OCI-LY1 (cell line): Measurements from ENCODE around the gene CD86.

ENCODE experiments used
- H2AFZ ChIP-seq: fragments of 200-600 bp; sonication (generic), shearing (Covaris generic); 2 replicates; pipeline ENCODE4 v1.6.0; 2014; ENCODE audit warnings: antibody characterized with exemption, mild to moderate bottlenecking, low read length
- H3F3A ChIP-seq: fragments of 200-600 bp; sonication (generic), shearing (Covaris generic); 2 replicates; pipeline ENCODE4 v1.6.0; 2014; ENCODE audit warnings: mild to moderate bottlenecking, antibody characterized with exemption, low read length, moderate library complexity; ENCODE audit not compliant: insufficient read depth
- H3K27ac ChIP-seq: fragments of 200-600 bp; sonication (generic); 2 replicates; pipeline ENCODE4 v1.5.1; 2014; ENCODE audit warnings: low read length, mixed run types, mild to moderate bottlenecking, low read depth; ENCODE audit not compliant: poor library complexity, severe bottlenecking
- H3K27me3 ChIP-seq: fragments of 200-600 bp; sonication (generic); 2 replicates; pipeline ENCODE4 v1.6.0; 2014; ENCODE audit warnings: antibody characterized with exemption, mild to moderate bottlenecking, low read length, moderate library complexity; ENCODE audit not compliant: insufficient read depth
- H3K36me3 ChIP-seq: fragments of 200-600 bp; sonication (generic); 2 replicates; pipeline ENCODE4 v1.6.1; 2014; ENCODE audit warnings: mild to moderate bottlenecking, antibody characterized with exemption, low read length, moderate library complexity, mixed read lengths; ENCODE audit not compliant: insufficient read depth
- H3K4me1 ChIP-seq: fragments of 200-600 bp; sonication (generic); 2 replicates; pipeline ENCODE4 v1.5.1; 2014; ENCODE audit warnings: mild to moderate bottlenecking, low read length, moderate library complexity; ENCODE audit not compliant: insufficient read depth, severe bottlenecking
- H3K4me2 ChIP-seq: fragments of 200-600 bp; sonication (generic), shearing (Covaris generic); 2 replicates; pipeline ENCODE4 v1.6.1; 2014; ENCODE audit warnings: low read length
- H3K4me3 ChIP-seq: fragments of 200-600 bp; sonication (generic); 2 replicates; pipeline ENCODE4 v1.5.1; 2014; ENCODE audit warnings: low read length, low read depth, mild to moderate bottlenecking, mixed read lengths; ENCODE audit not compliant: poor library complexity, severe bottlenecking
- H3K79me2 ChIP-seq: fragments of 200-600 bp; shearing (Covaris generic); 2 replicates; pipeline ENCODE4 v1.6.1; 2016; ENCODE audit warnings: mixed run types, low read length, mixed read lengths; ENCODE audit not compliant: insufficient read depth
- H3K9ac ChIP-seq: fragments of 200-600 bp; sonication (generic), shearing (Covaris generic); 2 replicates; pipeline ENCODE4 v1.6.1; 2014; ENCODE audit warnings: mild to moderate bottlenecking, low read length, mixed read lengths
- H3K9me2 ChIP-seq: fragments of 200-600 bp; sonication (generic), shearing (Covaris generic); 2 replicates; pipeline ENCODE4 v1.6.1; 2014; ENCODE audit warnings: low read depth, mild to moderate bottlenecking, low read length, mixed read lengths
- H3K9me3 ChIP-seq: fragments of 200-600 bp; shearing (Covaris generic); 2 replicates; pipeline ENCODE4 v1.6.1; 2014; ENCODE audit warnings: low read length, mixed read lengths
- H4K20me1 ChIP-seq: fragments of 200-600 bp; sonication (generic), shearing (Covaris generic); 2 replicates; pipeline ENCODE4 v1.6.0; 2016; ENCODE audit warnings: mild to moderate bottlenecking, low read length; ENCODE audit not compliant: insufficient read depth
- EZH2 ChIP-seq: fragments of 200-600 bp; sonication (generic), shearing (Covaris generic); IDR thresholded peaks from 2 replicates; pipeline ENCODE4 v1.8.0; 2017; ENCODE audit warnings: borderline replicate concordance, mixed run types, mild to moderate bottlenecking, antibody characterized with exemption, low read length, moderate library complexity, mixed read lengths
- TF ChIP-seq, protein P1 (sequence below): fragments of 200-600 bp; sonication (generic), shearing (Covaris generic); IDR thresholded peaks from 2 replicates; pipeline ENCODE4 v1.5.1; 2017; ENCODE audit warnings: mild to moderate bottlenecking, antibody characterized with exemption, low read length, moderate library complexity, mixed read lengths

Gene CD86

GRCh38 chr3:122060040-122060698 is 5.0 kb downstream of the CD86 start:
- Histone ChIP-seq H3K4me2 (no peak overlapping the region), H3K4me3 (no peak overlapping the region), H3K4me1 (peaks cover 73% of the 10 kb centered on the region), H3K79me2 (peaks cover 49% of the 10 kb centered on the region), H2AFZ (no peak overlapping the region), H3F3A (no peaks in the 10 kb centered on the region), H3K27ac (peak overlapping the region; percentile 25), H3K36me3 (0 out of 2 replicates have a peak, but pooled peaks cover 3% of the 10 kb centered on the region), H3K9ac (no peak overlapping the region), H3K9me3 (no peaks in the 10 kb centered on the region), H3K27me3 (no peaks in the 10 kb centered on the region), H3K9me2 (no peaks in the 10 kb centered on the region), H4K20me1 (no peaks in the 10 kb centered on the region)
- TF ChIP-seq, protein P1, sequence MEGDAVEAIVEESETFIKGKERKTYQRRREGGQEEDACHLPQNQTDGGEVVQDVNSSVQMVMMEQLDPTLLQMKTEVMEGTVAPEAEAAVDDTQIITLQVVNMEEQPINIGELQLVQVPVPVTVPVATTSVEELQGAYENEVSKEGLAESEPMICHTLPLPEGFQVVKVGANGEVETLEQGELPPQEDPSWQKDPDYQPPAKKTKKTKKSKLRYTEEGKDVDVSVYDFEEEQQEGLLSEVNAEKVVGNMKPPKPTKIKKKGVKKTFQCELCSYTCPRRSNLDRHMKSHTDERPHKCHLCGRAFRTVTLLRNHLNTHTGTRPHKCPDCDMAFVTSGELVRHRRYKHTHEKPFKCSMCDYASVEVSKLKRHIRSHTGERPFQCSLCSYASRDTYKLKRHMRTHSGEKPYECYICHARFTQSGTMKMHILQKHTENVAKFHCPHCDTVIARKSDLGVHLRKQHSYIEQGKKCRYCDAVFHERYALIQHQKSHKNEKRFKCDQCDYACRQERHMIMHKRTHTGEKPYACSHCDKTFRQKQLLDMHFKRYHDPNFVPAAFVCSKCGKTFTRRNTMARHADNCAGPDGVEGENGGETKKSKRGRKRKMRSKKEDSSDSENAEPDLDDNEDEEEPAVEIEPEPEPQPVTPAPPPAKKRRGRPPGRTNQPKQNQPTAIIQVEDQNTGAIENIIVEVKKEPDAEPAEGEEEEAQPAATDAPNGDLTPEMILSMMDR = no peak
- TF ChIP-seq EZH2 = no peak

DNA sequence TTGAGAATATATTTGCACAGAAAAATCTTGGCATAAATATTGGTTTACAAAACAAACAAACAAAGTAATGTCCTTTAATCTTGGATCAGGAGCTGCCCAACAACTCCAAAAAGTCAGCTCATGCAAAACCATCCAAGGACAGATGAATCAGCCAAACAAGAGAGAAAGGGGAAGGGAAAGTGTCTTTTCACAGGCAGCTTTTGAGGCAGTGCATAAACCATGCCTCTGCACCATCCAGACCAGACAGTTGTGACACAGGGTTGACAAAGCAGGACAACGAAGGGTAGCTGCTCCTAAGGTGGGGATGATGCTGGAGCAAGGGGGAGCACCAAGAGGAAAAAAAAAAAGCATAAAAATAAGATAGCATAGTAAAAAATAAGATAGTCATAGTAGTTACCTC is 8.7 kb downstream of the CD86 start:
- TF ChIP-seq, protein P1 = no peak
- no peak for TF ChIP-seq EZH2
- H2AFZ ChIP-seq = no peak overlapping the region
- H3K36me3 ChIP-seq = no peaks in the 10 kb centered on the region
- peak overlapping the region; percentile 15 for H3K4me3 ChIP-seq
- no peaks in the 10 kb centered on the region for H4K20me1 ChIP-seq
- H3K27me3 ChIP-seq = no peaks in the 10 kb centered on the region
- H3K79me2 ChIP-seq = peaks cover 47% of the 10 kb centered on the region
- H3F3A ChIP-seq = 0 out of 2 replicates have a peak, but pooled peaks cover 5% of the 10 kb centered on the region
- peak overlapping the region; percentile 18; the same call in 1 of the 2 replicates for H3K9ac ChIP-seq
- H3K27ac ChIP-seq = peak overlapping the region; percentile 88
- H3K9me3 ChIP-seq = no peaks in the 10 kb centered on the region
- no peaks in the 10 kb centered on the region for H3K9me2 ChIP-seq
- H3K4me1 ChIP-seq = peaks cover 79% of the 10 kb centered on the region
- H3K4me2 ChIP-seq = peak overlapping the region; percentile 51

DNA sequence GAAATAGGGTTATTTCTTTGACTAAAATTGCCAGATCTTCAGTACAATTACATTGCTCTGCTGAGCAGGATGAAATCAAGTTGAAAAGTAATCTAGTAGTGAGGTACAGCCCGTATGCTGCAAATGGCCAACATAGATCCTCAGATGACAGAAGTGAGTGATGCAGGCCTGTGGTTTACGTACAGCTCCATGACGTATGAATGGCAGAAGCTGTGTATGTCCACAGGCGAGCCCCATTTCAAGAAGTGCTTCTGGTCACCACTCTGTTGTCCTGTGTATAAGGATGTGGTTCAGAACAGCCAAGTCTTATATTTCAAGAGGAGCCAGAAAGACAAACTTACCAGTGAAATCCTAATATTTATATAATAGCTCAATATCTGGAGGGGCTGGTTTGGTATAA is 9.2 kb downstream of the CD86 start:
- Histone ChIP-seq H3K4me3 (peak overlapping the region; percentile 15), H3K27ac (peak overlapping the region; percentile 88), H3K79me2 (peaks cover 47% of the 10 kb centered on the region), H3K9ac (no peak overlapping the region; the same call in 1 of the 2 replicates), H4K20me1 (no peaks in the 10 kb centered on the region), H3K9me2 (no peaks in the 10 kb centered on the region), H3K36me3 (no peaks in the 10 kb centered on the region), H2AFZ (no peak overlapping the region), H3K27me3 (no peaks in the 10 kb centered on the region), H3K4me2 (peak overlapping the region; percentile 51), H3K4me1 (peaks cover 84% of the 10 kb centered on the region), H3F3A (0 out of 2 replicates have a peak, but pooled peaks cover 5% of the 10 kb centered on the region), H3K9me3 (no peaks in the 10 kb centered on the region)
- TF ChIP-seq, protein P1 = no peak
- no peak for TF ChIP-seq EZH2
